Hematopoietic multipotent progenitor cell treated with erythropoietin and hydrocortisone succinate and interleukin-3 and kit ligand, for 6 days (in vitro differentiated cells): ENCODE results near the gene SEM1.
"Not testable (repeated sequence)": the region's sequence is repeated elsewhere in the genome, so short reads cannot be mapped to it uniquely, and the experiment has no call there.

ENCODE experiments used
- DNase-seq: peaks from one replicate; pipeline ENCODE4 v3.0.0-alpha.2; 2015

SEM1 gene

DNA sequence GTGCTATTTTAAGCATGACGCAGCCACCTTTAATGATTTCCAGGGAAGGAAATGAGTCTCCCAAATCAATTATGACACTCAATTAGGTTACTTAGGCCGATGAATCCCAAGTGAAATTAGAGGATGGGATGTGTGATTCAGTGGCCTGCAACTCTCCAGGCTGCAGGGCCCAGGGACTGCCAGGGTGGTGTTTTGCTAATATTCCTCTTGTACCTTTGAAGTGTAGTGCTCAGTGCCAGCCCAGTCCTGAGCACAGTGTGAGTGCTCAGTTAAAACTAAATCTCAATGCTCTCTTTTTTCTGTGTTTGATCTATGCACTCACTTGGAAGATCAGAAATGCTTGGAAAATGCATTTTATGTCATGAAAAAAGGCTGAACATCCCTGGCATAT, 51.6 kb downstream of the SEM1 start:
- no peak for DNase-seq

DNA sequence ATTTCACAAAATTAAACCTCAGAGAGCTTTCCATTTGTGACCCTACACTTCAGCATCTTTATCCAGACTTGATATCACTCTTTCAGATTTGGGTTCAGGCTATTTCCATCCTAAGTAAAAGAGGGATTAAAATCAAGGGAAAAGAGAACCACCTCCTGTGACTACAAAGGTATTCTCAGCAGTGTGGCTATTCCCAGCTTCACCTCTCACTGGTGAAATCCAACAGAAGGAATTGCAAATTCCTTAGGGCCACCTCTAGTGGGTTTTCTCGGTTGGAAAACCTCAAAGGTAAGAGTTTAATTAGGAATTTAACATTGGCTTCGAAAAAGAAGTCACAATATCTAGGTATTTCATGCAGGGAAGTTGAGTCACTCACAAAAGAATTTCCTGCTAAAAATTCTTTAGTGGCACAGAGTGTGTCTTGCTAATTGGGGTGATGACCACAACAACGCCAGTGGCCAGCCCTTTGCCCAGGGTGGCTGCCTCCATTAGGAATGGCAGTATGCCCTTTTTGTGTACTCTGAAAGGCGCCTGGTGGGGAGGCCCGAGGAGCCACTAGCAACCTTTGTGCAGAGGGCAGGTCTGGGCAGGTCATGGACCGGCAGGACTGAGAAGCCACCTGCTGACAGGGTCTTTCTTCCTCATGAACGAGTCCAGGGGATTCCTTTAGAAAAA, 52.2 kb downstream of the SEM1 start:
- no peak for DNase-seq

DNA sequence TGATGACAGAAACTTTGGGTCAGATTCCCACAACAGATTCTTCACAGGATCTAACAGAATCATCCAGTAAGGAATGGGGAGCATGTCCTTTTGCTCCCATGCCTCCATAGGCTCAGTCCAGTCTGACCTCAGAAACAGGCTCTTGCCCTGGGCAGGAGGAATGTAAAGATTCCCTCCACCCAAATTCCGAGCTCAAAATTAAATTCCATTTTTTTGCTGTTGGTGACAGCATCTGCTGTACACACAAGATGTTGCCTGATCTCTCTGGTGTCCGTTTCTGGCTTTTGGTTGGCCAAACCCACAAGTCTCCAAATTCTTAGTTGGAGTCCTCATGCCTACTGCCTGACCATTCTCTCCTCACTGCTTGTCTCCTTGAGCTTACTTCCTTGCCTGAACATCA, 53.7 kb downstream of the SEM1 start:
- no peak for DNase-seq

DNA sequence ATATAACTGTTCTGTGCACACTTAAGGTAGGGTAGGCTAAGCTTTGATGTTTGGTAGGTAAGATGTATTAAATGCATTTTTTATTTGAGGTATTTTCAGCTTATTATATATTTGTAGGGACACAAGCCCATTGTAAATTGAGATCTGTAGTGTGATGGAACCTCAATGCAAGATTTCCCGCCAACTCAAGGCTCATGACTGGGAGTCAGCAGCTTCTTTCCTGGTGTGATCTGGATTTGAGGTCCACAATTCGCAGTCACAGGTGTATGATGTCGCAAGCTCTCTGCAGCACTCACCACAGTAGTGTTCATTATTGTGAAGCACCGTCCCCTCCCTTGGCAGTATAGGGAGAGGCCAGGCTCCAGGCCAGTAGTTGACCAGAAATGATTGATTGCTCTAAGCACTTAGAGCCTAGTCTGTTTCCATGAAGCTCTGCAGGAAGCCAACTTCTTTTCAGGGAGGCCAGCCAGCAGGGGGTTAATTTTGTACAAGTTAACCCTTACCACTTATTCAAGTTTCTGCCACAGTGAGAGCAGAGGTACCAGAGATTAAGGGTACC, 54.9 kb downstream of the SEM1 start:
- no peak for DNase-seq

DNA sequence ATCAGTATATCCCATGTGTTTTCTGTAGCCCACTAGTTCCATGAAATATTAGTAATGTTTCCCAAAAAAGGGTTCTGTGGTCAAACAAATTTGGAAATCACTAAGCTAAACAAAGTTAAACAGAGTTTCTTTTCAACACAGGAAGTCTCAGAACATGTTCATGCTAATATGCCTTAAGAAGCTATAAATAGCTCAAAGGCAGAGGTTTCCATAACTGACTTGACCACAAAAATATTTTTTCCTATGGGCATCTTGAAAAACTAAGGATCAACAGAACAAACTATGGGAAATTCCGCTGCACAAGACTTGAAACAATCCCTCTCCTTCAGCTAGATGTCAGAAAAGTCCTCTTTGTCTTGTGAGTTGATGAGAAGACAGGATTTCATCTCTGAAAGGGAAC, 59.7 kb downstream of the SEM1 start:
- no peak for DNase-seq

DNA sequence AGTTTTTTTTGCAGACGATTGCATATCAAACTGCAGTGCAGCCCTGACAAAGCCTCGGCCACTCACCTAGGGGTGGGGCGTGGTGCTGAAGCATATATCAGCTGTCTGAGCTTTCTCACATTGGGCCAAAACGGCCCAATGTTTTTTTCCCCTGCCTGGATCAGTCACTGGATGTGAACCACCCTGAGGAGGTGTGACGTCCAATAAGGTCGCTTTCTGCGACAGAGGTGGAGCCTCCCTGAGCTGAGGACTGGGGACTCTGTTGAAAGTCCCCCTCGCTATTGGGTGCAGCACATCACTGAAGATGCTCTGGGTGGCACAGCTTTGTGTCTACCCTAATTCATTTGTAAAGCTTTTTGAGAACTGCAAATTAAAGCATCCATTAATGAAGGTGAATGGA, 60.9 kb downstream of the SEM1 start:
- no peak for DNase-seq

DNA sequence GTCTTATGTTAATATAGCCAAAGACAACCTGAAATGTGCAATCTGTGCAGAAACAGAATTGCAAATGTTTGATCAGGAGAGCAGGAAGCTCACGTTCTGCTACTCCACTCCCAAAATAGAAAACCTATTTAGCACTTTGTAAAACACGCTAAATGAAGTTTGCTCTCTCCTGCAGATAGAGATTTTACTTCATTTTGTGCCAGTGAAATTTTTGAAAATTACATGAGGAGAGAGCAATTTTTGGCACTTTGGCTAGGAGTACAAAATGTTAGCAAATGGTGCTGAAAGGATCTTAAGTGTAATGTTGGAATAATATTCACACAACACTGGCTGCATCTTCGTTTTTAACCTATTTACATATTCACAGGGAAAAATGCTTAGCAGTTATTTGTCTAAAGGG, 61.9 kb downstream of the SEM1 start:
- DNase-seq: no peak

DNA sequence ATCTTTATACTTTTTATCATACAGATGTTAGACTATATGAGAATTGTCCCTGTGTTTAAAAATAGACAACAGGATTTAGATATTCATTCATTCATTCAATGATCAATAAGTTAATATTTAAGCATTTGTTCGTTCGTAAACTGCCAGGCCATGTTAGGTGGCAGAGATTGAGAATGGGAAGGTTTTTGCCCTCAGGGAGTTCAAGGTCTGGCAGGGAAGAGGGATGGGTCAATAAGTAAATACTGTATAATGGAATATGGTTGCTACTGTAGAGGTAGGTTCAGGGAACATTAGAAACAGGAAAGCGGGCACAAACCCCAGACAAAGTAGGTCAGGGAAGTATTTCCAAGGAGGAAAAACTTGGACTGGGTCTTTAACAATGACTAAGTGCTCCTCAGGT, 64.6 kb downstream of the SEM1 start:
- no peak for DNase-seq

DNA sequence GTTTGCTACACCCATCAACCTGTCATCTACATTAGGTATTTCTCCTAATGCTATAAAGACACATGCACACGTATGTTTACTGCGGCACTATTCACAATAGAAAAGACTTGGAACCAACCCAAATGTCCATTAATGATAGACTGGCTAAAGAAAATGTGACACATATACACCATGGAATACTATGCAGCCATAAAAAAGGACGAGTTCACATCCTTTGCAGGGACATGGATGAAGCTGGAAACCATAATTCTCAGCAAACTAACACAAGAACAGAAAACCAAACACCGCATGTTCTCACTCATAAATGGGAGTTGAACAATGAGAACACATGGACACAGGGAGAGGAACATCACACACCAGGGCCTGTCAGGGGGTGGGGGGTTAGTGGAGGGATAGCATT, 66.2 kb downstream of the SEM1 start:
- DNase-seq: not testable (repeated sequence)

DNA sequence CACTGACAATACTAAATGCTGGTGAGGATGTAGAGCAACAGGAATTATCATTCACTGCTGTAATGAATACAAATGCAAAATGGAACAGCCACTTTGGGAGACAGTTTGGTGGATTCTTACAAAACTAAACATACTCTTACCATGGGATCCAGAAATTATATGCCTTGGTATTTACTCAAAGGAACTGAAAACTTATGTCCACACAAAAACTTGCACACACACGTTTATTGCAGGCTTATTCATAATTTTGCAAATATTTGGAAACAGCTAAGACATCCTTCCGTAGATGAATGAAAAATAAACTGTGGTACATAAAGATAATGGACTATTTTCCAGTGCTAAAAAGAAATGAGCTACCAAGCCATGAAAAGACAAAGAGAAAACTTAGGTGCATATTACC, 69.6 kb downstream of the SEM1 start:
- DNase-seq: no peak
